H1 (cell line): ENCODE results near the gene LRFN3. TPM values are rescaled to one million over a fixed set of nuclear protein-coding genes. Genes with fewer than 3 reads are reported as not detected.

ENCODE experiments used
- CTCF ChIA-PET: fragments of 300-600 bp; sonication (Branson Sonifier 250); formaldehyde crosslinking; loops from one replicate; lab custom pipeline; 2021; ENCODE audit not compliant: partially characterized antibody; lab: Charles Lee
- POLR2A ChIA-PET: fragments of 300-600 bp; sonication (Branson Sonifier 250); formaldehyde crosslinking; loops from one replicate; lab custom pipeline; 2021; ENCODE audit warnings: inconsistent platforms; ENCODE audit not compliant: partially characterized antibody; lab: Charles Lee
- DNase-seq, 2 experiments: peaks; one replicate each; pipeline versions ENCODE4 v3.0.0 to v3.0.0-alpha.2; 2010 to 2022; ENCODE audit warnings: low spot score in 2 of 2, low read depth in 1 of 2, mixed read lengths in 1 of 2
- FAIRE-seq: peaks from 2 replicates; lab custom pipeline; 2011; peaks lifted over from hg19 to GRCh38; lab: Jason Lieb, UNC
- H2AFZ ChIP-seq: 2 replicates; pipeline ENCODE4 v1.8.1; 2012; ENCODE audit warnings: low read length, inconsistent platforms
- H2AK5ac ChIP-seq: 2 replicates; pipeline ENCODE4 v1.6.1; 2013; ENCODE audit warnings: low read depth, low read length
- H2BK120ac ChIP-seq: replicated peaks from 2 replicates; pipeline ENCODE3; 2013; ENCODE audit warnings: low read depth, low read length, inconsistent platforms
- H2BK12ac ChIP-seq: 2 replicates; pipeline ENCODE4 v1.6.1; 2013; ENCODE audit warnings: low read depth, low read length
- H2BK15ac ChIP-seq: 2 replicates; pipeline ENCODE4 v1.6.1; 2013; ENCODE audit warnings: low read length
- H2BK20ac ChIP-seq: 2 replicates; pipeline ENCODE4 v1.6.1; 2013; ENCODE audit warnings: low read length
- H2BK5ac ChIP-seq: 2 replicates; pipeline ENCODE4 v1.6.1; 2013; ENCODE audit warnings: low read depth, low read length
- H3K14ac ChIP-seq: 2 replicates; pipeline ENCODE4 v1.6.1; 2013; ENCODE audit warnings: inconsistent platforms; ENCODE audit not compliant: insufficient read length
- H3K18ac ChIP-seq: 2 replicates; pipeline ENCODE4 v1.6.1; 2013; ENCODE audit warnings: low read length; ENCODE audit errors: extremely low read depth
- H3K23ac ChIP-seq: 2 replicates; pipeline ENCODE4 v1.6.1; 2013; ENCODE audit warnings: inconsistent platforms; ENCODE audit not compliant: insufficient read length
- H3K23me2 ChIP-seq: 2 replicates; pipeline ENCODE4 v1.6.1; 2013; ENCODE audit warnings: low read depth, low read length
- H3K27ac ChIP-seq: 2 replicates; pipeline ENCODE4 v1.6.1; 2011; ENCODE audit warnings: low read depth, low read length, inconsistent platforms
- H3K27me3 ChIP-seq, 4 experiments: replicated peaks in 1 of 4; 1 replicate in 1 of 4; 2 replicates in 3 of 4; pipeline versions ENCODE4 v1.6.1 to v1.8.1; 2011 to 2013; ENCODE audit warnings: low read length in 3 of 4, mild to moderate bottlenecking in 3 of 4, inconsistent platforms in 2 of 4, mixed read lengths in 2 of 4, moderate library complexity in 1 of 4; ENCODE audit not compliant: control insufficient read depth in 3 of 4, insufficient read depth in 3 of 4; ENCODE audit errors: extremely low read depth in 1 of 4
- H3K36me3 ChIP-seq, 4 experiments: 2 replicates each; pipeline versions ENCODE4 v1.6.1 to v1.8.1; 2011 to 2013; ENCODE audit warnings: mild to moderate bottlenecking in 4 of 4, low read length in 3 of 4, moderate library complexity in 2 of 4, control low read depth in 1 of 4, inconsistent platforms in 1 of 4; ENCODE audit not compliant: insufficient read depth in 4 of 4, control insufficient read depth in 2 of 4
- H3K4ac ChIP-seq: replicated peaks from 2 replicates; pipeline ENCODE3; 2013; ENCODE audit warnings: low read length, low read depth, mixed read lengths, inconsistent platforms; ENCODE audit not compliant: insufficient read length
- H3K4me1 ChIP-seq, 4 experiments: replicated peaks in 1 of 4; 1 replicate in 1 of 4; 2 replicates in 3 of 4; pipeline versions ENCODE4 v1.6.1 to v1.8.1; 2011 to 2013; ENCODE audit warnings: low read length in 3 of 4, inconsistent platforms in 2 of 4, mixed read lengths in 1 of 4; ENCODE audit not compliant: insufficient read depth in 4 of 4, control insufficient read depth in 3 of 4
- H3K4me2 ChIP-seq, 2 experiments: 2 replicates each; pipeline versions ENCODE4 v1.6.1 to v1.8.1; 2011 to 2013; ENCODE audit warnings: low read depth in 2 of 2, low read length in 2 of 2, control low read depth in 1 of 2, inconsistent platforms in 1 of 2, mild to moderate bottlenecking in 1 of 2; ENCODE audit not compliant: insufficient read depth in 1 of 2
- H3K4me3 ChIP-seq, 4 experiments: fragments of 200-600, 300-600 bp in 1 of 4; sonication (generic), shearing (Covaris generic), sonication (Bioruptor Twin) in 1 of 4; 2 replicates each; pipeline versions ENCODE4 v1.5.1 to v1.8.1; 2011 to 2016; ENCODE audit warnings: low read length in 4 of 4, low read depth in 3 of 4, control low read depth in 2 of 4, inconsistent platforms in 2 of 4, mild to moderate bottlenecking in 2 of 4, mixed read lengths in 1 of 4, moderate library complexity in 1 of 4; ENCODE audit not compliant: insufficient read depth in 2 of 4; ENCODE audit errors: extremely low read depth in 1 of 4
- H3K56ac ChIP-seq: replicated peaks from 2 replicates; pipeline ENCODE3; 2013; ENCODE audit warnings: low read depth, mild to moderate bottlenecking, mixed read lengths, low read length, inconsistent platforms; ENCODE audit not compliant: insufficient read length
- H3K79me1 ChIP-seq: 2 replicates; pipeline ENCODE4 v1.6.1; 2013; ENCODE audit warnings: low read depth, low read length, control low read depth
- H3K79me2 ChIP-seq, 2 experiments: 2 replicates each; pipeline versions ENCODE4 v1.6.1 to v1.8.1; 2012 to 2013; ENCODE audit warnings: low read length in 2 of 2, mild to moderate bottlenecking in 2 of 2, inconsistent platforms in 1 of 2; ENCODE audit not compliant: insufficient read depth in 2 of 2, control insufficient read depth in 1 of 2
- H3K9ac ChIP-seq, 4 experiments: replicated peaks in 1 of 4; 1 replicate in 1 of 4; 2 replicates in 3 of 4; pipeline versions ENCODE4 v1.6.1 to v1.8.1; 2011 to 2013; ENCODE audit warnings: low read depth in 3 of 4, low read length in 3 of 4, control low read depth in 2 of 4, mild to moderate bottlenecking in 2 of 4, moderate library complexity in 2 of 4, inconsistent platforms in 1 of 4; ENCODE audit errors: extremely low read depth in 1 of 4
- H3K9me3 ChIP-seq, 2 experiments: 2 replicates each; pipeline versions ENCODE4 v1.6.1 to v1.8.1; 2012 to 2013; ENCODE audit warnings: mild to moderate bottlenecking in 2 of 2, moderate library complexity in 2 of 2, control low read depth in 1 of 2, inconsistent platforms in 1 of 2, low read depth in 1 of 2, low read length in 1 of 2, mixed read lengths in 1 of 2; ENCODE audit not compliant: insufficient read depth in 2 of 2
- H4K20me1 ChIP-seq, 2 experiments: replicated peaks in 1 of 2; 2 replicates each; pipeline versions ENCODE3 to v1.8.1; 2011 to 2013; ENCODE audit warnings: inconsistent platforms in 2 of 2, low read length in 2 of 2, mild to moderate bottlenecking in 1 of 2; ENCODE audit not compliant: insufficient read depth in 2 of 2, control insufficient read depth in 1 of 2
- H4K5ac ChIP-seq: 2 replicates; pipeline ENCODE4 v1.6.1; 2013; ENCODE audit warnings: low read length, low read depth, mixed read lengths, inconsistent platforms; ENCODE audit not compliant: insufficient read length
- H4K8ac ChIP-seq: 2 replicates; pipeline ENCODE4 v1.8.0; 2013; ENCODE audit warnings: mild to moderate bottlenecking, moderate library complexity, low read length, inconsistent platforms; ENCODE audit not compliant: insufficient read depth; ENCODE audit errors: extremely low read depth
- H4K91ac ChIP-seq: replicated peaks from 2 replicates; pipeline ENCODE3; 2013; ENCODE audit warnings: low read length, mixed read lengths, inconsistent platforms; ENCODE audit not compliant: insufficient read length
- RFX5 ChIP-seq: IDR thresholded peaks from 2 replicates; pipeline ENCODE4 v1.6.1; 2011; ENCODE audit warnings: low read depth, low read length, improper control_type of control experiment, borderline replicate concordance
- RXRA ChIP-seq: IDR thresholded peaks from 2 replicates; pipeline ENCODE4 v1.6.1; 2011; ENCODE audit warnings: low read depth, mild to moderate bottlenecking, low read length, moderate library complexity; ENCODE audit not compliant: insufficient read depth
- SRF ChIP-seq: IDR thresholded peaks from 2 replicates; pipeline ENCODE4 v1.6.1; 2011; ENCODE audit warnings: mild to moderate bottlenecking, low read depth, low read length, moderate library complexity
- WGBS, 2 experiments: shearing (Covaris generic) in 1 of 2; methylation state at CpG; one replicate each; pipeline versions ENCODE4 v1.1.6 to v1.1.7; 2013 to 2015; ENCODE audit warnings: low lambda C conversion rate in 2 of 2, mixed read lengths in 2 of 2, inconsistent platforms in 1 of 2, low coverage in 1 of 2, missing lambda C conversion rate in 1 of 2; ENCODE audit not compliant: insufficient replicate concordance in 2 of 2, insufficient coverage in 1 of 2, insufficient read length in 1 of 2; ENCODE audit errors: extremely low coverage in 1 of 2, missing lambda C conversion rate in 1 of 2; 5-methylcytosine and 5-hydroxymethylcytosine counted together
- polyA plus RNA-seq, 7 experiments: library from polyadenylated mRNA; depleted of rRNA in 3 of 7; stranded (reverse) in 5 of 7; unstranded in 2 of 7; fragments of >200 nt in 5 of 7; fragments of 200-250 nt in 2 of 7; gene quantifications; 1 replicate in 5 of 7; 2 replicates in 1 of 7; 4 replicates in 1 of 7; pipeline versions ENCODE4 v1.2.1 to v1.2.3, GENCODE V29; 2011 to 2013; ENCODE audit warnings: missing spikeins in 2 of 7, mixed read lengths in 2 of 7
- total RNA-seq: library from RNA; stranded (reverse); fragmentation: NEBNext Ultra II Directional; extraction: Animal tissue kit (Norgen Biotek cat#: 25700); gene quantifications from 2 replicates; pipeline ENCODE4 v1.2.1, GENCODE V29; 2021

LRFN3 gene
- total and polyA plus RNA-seq, 2 of the 8 experiments (the other 6 are each of a cell fraction or from before 2014, with no cell fraction given), result 4.6 to 16.8 TPM

DNA sequence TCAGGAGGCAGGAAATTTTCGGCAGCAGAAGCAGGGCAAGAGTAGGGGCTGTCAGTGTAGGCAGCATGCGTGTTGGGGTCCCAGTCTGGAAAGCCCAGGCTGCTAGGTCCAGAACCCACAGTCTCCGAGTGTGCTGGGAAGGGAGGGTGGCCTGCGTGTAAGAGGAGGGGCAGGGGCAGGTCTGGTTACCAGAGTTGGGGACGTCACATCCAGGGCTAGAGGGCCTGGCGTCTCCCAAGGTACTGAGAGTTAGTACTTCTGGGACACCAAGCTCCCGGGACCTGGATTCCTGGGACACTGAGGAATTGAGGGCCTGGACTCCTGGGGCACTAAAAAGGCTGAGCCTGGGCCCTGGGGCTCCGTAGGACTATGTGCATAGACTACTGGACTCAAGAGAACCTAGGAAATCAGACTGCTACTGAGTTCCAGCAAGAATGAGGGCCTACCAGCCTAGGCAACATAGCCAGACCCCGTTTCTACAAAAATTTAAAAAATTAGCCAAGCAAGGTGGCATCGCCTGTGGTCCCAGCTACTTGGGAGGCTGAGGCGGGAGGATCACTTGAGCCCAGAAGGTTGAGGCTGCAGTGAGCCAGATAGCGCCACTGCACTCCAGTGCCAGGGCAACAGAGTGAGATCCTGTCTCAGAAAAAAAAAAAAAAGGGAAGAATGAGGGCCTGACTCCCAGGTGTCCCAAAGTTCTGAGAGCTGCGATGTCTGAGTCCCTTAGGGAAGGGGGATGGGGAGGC lies 38.3 kb upstream of the LRFN3 start:
- Histone ChIP-seq H2BK120ac (no peak overlapping the region), H3K4me2 (peak overlapping the region; percentile 68 to 89), H3K79me1 (no peaks in the 10 kb centered on the region; the same call in 1 of the 2 replicates), H2BK20ac (no peak overlapping the region), H3K23me2 (peaks cover 7% of the 10 kb centered on the region), H4K91ac (no peak overlapping the region), H2BK12ac (no peak overlapping the region), H3K23ac (no peak overlapping the region), H3K9ac (no peak overlapping the region), H4K8ac (no peak overlapping the region), H4K20me1 (peaks cover 0 to 3% of the 10 kb centered on the region in 2 experiments), H3K9me3 (no peaks in the 10 kb centered on the region), H4K5ac (no peak overlapping the region), H3K4me3 (peak overlapping the region in 3 of 4 experiments; percentile 88 to 94 (median 92); a peak in 4 of 8 replicates), H3K36me3 (peaks cover 10 to 41% (median 17%) of the 10 kb centered on the region in 4 experiments), H3K56ac (no peak overlapping the region), H3K79me2 (peaks cover 0 to 8% of the 10 kb centered on the region in 2 experiments; a peak in 1 of 4 replicates), H2BK5ac (0 out of 2 replicates have a peak overlapping the region, but pooled peaks have one; percentile 35), H3K14ac (no peak overlapping the region), H3K27ac (no peak overlapping the region), H2AFZ (no peak overlapping the region), H3K4ac (no peak overlapping the region), H2AK5ac (no peak overlapping the region), H2BK15ac (no peak overlapping the region), H3K4me1 (peaks cover 0 to 12% (median 6%) of the 10 kb centered on the region in 4 experiments; a peak in 6 of 7 replicates), H3K27me3 (no peaks in the 10 kb centered on the region), H3K18ac (no peak overlapping the region)
- FAIRE-seq (no peak), DNase-seq (no peak)
- CTCF ChIA-PET, result interaction anchor here (0.9 kb wide), 1 partner anchor 12 kb away, joined by 3 read pairs; no protein-coding TSS in a partner anchor
- TF ChIP-seq RFX5 (no peak), RXRA (no peak), SRF (no peak)
- POLR2A ChIA-PET, result interaction anchor here (1.4 to 1.5 kb wide), 2 partner anchors 14 to 389 kb away, joined by 3 to 4 read pairs; no protein-coding TSS in a partner anchor
- WGBS, 2 experiments, result 92% methylated on average over 10 of the region's 13 CpGs; no CpG with 5 or more reads in 1 of the 2 experiments
